Breast epithelium (tissue), 3 donors: ENCODE results near the gene LUZP1.

ENCODE experiments used
- POLR2A ChIP-seq: fragments of 450-650 bp; IDR thresholded peaks from one replicate; pipeline ENCODE4 v1.6.1; 2016; ENCODE audit warnings: antibody characterized with exemption, mild to moderate bottlenecking, moderate library complexity
- POLR2AphosphoS5 ChIP-seq, 3 donors: sonication (generic); formaldehyde crosslinking; IDR thresholded peaks; one replicate each; pipeline ENCODE4 v1.6.1; 2017; ENCODE audit warnings: antibody characterized with exemption in 3 of 3
- TF ChIP-seq, protein P1 (sequence below), 3 donors: fragments of 450-650 bp; IDR thresholded peaks; one replicate each; pipeline ENCODE4 v1.5.1; 2016 to 2017; ENCODE audit warnings: antibody characterized with exemption in 3 of 3, mild to moderate bottlenecking in 3 of 3, moderate library complexity in 3 of 3

DNA sequence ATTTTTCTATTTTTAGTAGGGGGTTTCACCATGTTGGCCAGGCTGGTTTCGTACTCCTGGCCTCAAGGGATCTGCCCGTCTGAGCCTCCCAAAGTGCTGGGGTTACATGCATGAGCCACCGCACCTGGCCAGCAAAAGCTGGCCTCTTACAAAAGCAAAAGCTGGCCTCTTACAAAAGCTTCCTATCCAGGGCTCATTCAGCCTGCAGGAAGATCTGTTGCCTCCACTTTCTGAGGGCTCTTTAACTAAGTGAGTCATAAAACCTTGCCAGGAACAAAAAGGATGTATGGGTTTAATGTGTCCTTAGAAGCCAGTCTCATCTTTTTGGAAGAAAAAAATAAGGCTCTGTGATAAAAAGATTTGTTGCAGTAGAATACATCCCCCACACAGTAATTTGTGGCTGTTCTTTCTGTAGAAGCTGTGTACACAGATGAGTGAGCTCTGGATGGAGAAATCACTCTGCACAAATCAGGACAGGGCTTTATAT lies 33.6 kb upstream of the LUZP1 start:
- TF ChIP-seq, protein P1, sequence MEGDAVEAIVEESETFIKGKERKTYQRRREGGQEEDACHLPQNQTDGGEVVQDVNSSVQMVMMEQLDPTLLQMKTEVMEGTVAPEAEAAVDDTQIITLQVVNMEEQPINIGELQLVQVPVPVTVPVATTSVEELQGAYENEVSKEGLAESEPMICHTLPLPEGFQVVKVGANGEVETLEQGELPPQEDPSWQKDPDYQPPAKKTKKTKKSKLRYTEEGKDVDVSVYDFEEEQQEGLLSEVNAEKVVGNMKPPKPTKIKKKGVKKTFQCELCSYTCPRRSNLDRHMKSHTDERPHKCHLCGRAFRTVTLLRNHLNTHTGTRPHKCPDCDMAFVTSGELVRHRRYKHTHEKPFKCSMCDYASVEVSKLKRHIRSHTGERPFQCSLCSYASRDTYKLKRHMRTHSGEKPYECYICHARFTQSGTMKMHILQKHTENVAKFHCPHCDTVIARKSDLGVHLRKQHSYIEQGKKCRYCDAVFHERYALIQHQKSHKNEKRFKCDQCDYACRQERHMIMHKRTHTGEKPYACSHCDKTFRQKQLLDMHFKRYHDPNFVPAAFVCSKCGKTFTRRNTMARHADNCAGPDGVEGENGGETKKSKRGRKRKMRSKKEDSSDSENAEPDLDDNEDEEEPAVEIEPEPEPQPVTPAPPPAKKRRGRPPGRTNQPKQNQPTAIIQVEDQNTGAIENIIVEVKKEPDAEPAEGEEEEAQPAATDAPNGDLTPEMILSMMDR (IDR thresholded peaks at IDR 0.05), result no peak
- TF ChIP-seq POLR2AphosphoS5 (IDR thresholded peaks at IDR 0.05) (no peak), POLR2A (no peak)
